Middle frontal gyrus (tissue), 1 donor: ENCODE data around the gene CREB3L2.
"Not testable (repeated sequence)": the region's sequence is repeated elsewhere in the genome, so short reads cannot be mapped to it uniquely, and the experiment has no call there.

Experiments used
- DNase-seq: peaks from one replicate; pipeline ENCODE4 v3.0.0-alpha.2; 2015; ENCODE audit warnings: low spot score; ENCODE audit errors: extremely low spot score

CREB3L2 gene

DNA sequence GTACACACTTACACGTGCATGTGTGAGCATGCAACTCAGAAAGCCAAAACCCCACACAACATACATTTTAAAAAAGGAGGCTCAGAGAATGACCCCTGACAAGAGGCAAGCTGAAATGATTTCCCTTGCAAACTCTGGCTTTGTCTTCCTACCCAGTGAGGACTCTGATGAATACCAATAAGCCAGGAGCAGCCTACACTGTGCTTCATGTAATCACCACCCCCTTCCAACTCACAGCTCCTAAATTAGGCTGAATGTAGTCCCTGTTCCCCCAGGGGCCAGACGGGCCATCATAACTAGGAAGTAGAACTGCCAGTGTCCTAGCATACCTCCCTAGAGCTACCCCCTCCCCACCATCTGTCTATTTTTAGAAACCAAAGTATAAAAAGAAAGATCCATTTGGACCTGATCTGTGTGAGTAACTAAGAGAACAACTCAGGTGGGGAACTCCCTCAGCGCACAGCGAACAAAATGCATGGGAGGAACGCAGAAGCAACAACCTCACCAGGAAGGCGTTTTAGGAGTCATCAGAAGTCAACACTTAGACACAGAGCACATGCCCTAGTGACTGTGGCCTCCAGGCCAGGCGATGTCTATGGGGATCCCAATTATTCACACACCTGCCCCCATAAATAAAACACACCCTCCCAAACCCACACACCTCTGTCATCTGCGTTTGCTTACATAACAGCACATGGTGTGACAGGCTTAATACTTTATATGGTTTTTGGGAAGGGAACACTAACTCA is 157.0 kb downstream of the CREB3L2 start:
- DNase-seq = no peak

DNA sequence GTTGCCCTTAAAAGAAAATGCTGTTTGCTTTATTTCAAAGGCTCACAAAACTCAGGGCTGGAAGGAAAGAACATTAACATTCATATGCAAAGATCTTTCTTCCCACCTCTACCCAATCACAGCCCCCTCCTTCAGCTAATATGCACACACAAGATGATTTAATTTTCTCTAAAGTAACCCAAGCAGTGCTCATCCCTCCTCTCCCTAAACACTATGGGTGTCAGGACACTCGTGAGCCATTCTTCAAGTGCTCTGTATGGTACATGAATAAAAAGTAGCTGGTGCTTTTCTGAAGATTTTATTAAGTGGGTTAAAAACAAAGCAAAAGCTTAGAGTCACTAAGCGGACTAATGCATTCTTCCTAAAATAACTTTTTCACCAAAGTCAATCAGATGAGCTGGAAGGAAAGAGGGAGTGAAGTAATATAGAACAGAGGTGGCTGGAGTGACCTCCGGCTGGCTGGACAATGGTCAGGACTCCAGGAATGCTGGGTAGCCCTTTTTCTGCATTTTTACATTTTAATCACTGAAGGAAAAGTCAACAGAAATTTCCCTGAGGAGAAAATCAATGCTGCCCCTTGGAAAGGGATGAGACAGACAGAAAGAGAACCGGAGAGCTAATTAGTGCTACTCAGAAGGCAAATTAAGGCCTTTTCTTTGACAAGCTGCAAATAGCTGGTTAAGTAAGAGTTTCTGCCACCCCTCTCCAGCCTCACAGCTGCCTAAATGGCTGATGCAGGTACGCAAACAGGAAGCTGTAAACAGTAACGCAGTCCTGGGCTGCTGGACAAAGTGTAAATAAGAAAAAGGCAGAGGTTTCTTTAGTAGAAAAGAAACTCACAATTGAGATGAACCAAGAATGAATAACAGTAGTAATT is 161.7 kb downstream of the CREB3L2 start:
- DNase-seq = no peak

DNA sequence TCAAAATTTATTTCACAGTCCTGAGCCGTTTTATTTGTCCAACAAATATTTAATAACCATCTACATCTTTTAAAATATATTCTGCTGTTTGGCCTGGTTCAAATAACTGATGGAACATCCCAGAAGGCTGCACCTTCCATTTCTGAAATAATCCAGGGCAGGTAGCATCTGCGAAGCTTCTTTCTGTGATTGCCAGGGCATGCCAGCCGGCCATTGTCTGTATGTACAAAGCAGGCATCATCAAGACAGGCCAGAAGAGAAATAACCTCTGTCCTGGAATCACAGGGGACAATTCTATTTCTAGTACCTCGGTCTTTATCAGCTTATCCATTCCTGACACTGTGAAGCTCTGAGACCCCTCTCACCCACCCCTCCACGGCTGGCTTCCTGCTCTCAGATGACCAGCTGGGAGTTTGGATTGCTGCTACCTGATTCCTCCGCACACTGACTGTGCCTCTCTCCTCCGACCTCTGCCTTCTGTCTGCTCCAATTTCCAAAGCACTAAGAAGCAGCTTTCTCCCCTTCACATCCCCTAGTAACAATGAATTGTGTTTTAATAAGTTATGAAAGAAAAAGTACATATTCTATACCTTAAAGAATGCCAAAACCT is 163.1 kb downstream of the CREB3L2 start:
- DNase-seq = no peak

DNA sequence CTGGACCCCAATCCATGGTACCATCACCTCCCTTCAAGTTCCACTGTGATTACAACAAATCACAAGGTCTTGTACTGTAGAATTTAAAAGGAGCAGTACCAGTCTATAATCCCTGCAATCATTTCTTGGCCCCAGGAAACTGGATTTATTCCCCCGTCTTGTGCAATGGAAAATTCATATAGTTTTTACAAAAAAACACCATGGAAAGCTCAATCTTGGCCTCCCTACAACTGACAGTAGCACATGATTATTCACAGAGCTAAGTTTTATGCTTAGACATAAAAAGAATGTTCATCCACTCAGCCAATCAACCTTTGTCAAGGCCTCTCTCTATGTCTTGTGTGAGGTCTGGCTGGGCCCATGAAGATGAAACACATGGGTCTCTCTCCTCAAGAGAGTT is 165.3 kb downstream of the CREB3L2 start:
- no peak for DNase-seq

GRCh38 chr7:137836113-137836509 is 165.8 kb downstream of the CREB3L2 start:
- no peak for DNase-seq

GRCh38 chr7:137835486-137836112 is 166.3 kb downstream of the CREB3L2 start:
- no peak for DNase-seq

- no peak for DNase-seq
These were observed 167.3 kb downstream of the CREB3L2 start for GRCh38 chr7:137834552-137834951.

DNA sequence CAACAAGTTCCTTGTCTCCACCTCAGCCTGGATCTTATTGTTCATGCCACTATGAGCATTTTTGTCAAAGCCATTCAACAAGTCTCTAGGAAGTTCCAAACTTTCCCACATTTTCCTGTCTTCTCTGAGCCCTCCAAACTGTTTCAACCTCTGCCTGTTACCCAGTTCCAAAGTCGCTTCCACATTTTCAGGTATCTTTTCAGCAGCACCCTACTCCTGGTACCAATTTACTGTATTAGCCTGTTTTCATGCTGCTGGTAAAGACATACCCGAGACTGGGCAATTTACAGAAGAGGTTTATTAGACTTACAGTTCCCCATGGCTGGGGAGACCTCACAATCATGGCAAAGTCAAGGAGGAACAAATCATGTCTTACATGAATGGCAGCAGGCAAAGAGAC is 168.9 kb downstream of the CREB3L2 start:
- DNase-seq = not testable (repeated sequence)

DNA sequence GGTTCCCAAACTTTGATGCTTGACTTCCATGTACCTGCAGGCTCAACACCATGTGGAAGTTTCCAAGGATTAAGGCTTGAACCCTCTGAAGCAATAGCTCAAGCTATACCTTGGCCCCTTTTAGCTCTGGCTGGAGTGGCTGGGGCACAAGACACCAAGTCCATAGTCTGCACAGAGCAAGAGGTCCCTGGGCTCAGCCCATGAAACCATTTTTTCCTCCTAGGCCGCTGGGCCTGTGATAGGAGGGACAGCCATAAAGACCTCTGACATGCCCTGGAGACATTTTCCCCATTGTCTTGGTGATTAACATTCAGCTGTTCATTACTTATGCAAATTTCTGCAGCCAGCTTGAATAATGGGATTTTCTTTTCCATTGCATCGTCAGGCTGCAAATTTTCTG is 169.5 kb downstream of the CREB3L2 start:
- no peak for DNase-seq

DNA sequence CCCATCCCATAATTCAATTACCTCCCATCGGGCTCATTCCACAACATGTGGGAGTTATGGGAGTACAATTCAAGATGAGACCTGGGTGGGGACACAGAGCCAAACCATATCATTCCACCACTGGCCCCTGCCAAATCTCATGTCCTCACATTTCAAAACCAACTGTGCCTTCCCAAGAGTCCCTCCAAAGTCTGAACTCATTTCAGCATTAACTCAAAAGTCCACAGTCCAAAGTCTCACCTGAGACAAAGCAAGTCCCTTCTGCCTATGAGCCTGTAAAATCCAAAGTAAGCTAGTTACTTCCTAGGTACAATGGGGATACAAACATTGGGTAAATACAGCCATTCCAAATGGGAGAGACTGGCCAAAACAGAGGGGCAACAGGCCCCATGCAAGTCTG is 170.3 kb downstream of the CREB3L2 start:
- not testable (repeated sequence) for DNase-seq

DNA sequence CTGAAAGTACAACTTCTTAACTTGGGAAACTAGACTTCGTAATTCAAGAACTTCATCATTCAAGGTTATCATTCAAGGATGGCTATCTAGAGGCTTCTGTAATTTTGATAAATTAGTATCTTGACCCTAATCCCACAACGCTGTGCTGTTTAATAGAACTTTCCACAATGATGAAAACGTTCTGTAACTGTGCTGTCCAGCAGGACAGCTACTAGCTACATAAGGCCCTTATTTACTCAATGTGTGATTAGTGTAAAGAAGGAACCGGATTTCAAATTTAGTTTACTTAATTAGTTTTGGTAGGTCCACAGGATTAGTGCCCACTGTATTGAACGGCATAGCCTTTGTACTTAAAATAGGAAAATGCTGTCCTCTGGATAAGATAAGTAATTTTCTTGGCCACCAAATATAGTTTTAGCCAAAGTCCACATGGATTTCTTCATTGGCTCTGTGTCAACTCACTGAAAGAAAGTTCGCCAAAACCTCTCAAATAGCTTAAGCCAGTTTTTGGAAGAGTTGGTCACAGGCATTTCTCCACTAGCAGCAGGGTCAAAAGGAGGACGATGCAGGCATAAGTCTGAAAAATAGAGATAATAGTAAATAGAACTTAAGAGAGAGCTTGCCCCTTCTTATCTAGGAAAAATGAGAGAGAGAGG is 172.4 kb downstream of the CREB3L2 start:
- DNase-seq = no peak

DNA sequence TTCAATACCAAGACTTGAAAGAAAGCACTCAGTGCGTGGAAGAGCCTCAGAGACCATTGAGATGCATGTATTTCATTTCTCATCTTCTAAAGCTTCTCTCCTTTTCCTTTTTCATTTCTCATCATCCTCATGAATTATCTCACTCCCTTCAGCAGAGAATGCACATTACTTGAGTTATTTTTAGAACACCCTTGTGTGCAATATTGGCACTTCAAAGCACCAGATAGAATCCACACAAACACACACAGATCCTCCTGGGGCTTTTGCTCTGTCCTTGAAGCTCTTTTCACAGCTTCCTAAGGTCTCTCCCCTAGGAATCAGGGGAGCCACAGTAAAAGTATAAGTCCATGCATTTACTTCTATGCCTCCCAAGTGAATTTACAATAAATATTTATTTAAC is 173.4 kb downstream of the CREB3L2 start:
- no peak for DNase-seq

DNA sequence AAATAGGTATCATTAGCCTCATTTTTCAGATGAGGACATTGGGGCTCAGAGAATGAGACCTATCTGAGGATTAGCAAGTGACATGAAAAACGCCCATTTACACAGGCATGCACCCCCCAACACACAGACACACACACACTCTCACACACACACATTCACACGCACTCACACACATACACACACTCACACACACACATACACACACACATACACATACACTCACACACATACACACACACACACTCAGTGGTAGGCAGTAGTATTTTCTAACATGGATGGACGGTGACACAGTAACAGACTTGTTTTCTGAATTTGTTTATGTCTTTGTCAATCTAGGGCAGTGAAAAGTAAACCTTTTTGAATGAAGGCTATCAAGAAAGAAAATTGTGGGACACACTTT is 176.4 kb downstream of the CREB3L2 start:
- DNase-seq = no peak
